ENCODE measurements around the gene DPYD.
A peak's percentile ranks its signal among the peaks of the same experiment; 100 is the strongest.

Gene DPYD

GRCh38 chr1:97207868-97208267 lies 713.0 kb downstream of the DPYD start:
- no peak overlapping the region for H3K27ac ChIP-seq
- no peak for TF ChIP-seq CTCF (conservative IDR thresholded peaks at IDR 0.05)
- TF ChIP-seq ZFX (IDR thresholded peaks at IDR 0.05), result no peak

DNA sequence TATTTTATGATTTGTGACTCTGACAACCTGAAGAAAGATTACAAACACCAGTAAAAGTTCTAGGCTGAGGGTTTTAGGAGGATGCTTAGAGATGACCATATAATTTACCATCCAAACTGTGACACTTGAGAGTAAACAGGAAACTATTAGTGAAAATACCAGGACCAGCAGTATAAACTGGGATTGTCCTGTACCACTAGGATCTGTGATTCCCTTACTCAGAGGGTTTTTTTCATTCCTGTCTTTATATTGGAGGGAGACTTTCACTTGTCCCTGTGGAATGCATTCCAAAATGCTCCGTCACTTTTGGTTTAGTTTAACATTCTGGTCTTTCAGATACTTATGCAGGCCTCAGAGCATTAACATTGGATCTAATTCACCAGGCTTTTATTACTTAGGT lies 716.4 kb downstream of the DPYD start:
- TF ChIP-seq ZFX (IDR thresholded peaks at IDR 0.05) (no peak), CTCF (conservative IDR thresholded peaks at IDR 0.05) (no peak)
- no peak overlapping the region for H3K27ac ChIP-seq

DNA sequence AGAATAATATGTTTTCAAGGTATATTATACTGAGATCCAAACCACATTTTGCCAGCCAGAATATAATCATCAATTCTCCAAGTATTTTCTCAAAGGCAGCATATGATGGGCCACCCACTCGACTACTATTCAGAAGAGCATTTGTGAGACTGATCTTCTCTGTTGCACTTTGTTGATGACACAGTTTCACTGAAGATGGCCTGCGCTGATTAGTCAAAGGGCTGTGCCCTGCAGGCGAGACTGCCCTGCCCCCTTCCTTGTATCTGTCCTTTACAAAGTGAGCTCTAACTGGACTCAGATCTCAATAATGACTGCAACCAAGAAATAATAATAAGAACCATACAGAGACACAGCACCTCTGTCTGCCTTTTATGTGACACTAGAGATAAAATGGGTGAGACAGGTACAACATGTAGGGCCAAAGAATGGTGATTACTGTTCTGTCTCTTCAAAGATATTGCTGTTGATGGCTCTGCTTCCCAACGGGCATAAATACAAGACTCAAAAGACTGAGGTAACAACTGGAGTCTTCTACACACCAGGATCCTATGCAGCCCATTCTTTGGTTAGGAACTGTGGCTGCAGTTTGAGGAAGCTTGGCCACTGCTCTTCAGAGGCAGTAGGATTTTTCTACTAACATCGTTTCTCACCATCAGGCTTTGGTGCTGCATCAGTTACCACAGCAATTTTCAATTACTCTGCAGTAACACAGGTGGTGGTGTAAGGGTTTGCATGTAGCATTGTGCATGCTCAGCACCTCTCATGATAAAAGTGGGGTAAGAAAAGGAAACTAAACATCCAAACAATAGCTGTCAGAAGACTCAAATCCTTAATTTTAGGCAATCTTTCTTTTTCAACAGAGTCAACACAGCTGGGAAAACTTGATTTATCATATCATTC lies 718.1 kb downstream of the DPYD start:
- H3K27ac ChIP-seq, result no peak overlapping the region
- no peak for TF ChIP-seq ZFX (IDR thresholded peaks at IDR 0.05)

DNA sequence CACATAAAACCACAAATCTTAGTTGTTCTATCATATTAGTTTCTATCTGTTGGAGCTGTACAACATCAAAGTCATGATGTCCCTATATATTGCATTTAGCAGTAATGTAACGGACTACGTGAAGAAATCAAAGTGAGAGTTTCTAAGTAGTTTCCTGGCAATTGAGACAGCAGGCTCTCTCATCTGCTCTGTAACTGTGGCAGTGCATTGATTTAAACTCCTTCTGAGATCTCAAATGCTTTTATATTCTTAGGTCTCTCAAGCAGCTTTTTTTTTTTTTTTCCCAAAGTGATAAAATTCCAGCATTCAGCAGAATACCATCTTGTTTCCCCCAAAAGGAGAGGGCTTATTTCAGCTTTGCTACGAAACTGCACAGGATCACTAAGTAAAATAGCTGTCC lies 719.2 kb downstream of the DPYD start:
- TF ChIP-seq CTCF (conservative IDR thresholded peaks at IDR 0.05) (no peak), ZFX (IDR thresholded peaks at IDR 0.05) (no peak)
- H3K27ac ChIP-seq, result no peak overlapping the region

- H3K27ac ChIP-seq, result no peak overlapping the region
- TF ChIP-seq ZFX (IDR thresholded peaks at IDR 0.05) (no peak), CTCF (conservative IDR thresholded peaks at IDR 0.05) (no peak)
Observed at GRCh38 chr1:97200595-97200994, 720.2 kb downstream of the DPYD start.

- H3K27ac ChIP-seq, result no peak overlapping the region
- no peak for TF ChIP-seq ZFX (IDR thresholded peaks at IDR 0.05)
- TF ChIP-seq CTCF (conservative IDR thresholded peaks at IDR 0.05), result no peak
Observed at GRCh38 chr1:97196825-97197516, 723.9 kb downstream of the DPYD start.

- TF ChIP-seq ZFX (IDR thresholded peaks at IDR 0.05) (no peak), CTCF (conservative IDR thresholded peaks at IDR 0.05) (peak; percentile 31)
- no peak overlapping the region for H3K27ac ChIP-seq
Observed at GRCh38 chr1:97192872-97193572, 727.8 kb downstream of the DPYD start.

Measured in C4-2B (cell line).